Measurements from ENCODE around the gene CCDC34.

The CCDC34 gene

DNA sequence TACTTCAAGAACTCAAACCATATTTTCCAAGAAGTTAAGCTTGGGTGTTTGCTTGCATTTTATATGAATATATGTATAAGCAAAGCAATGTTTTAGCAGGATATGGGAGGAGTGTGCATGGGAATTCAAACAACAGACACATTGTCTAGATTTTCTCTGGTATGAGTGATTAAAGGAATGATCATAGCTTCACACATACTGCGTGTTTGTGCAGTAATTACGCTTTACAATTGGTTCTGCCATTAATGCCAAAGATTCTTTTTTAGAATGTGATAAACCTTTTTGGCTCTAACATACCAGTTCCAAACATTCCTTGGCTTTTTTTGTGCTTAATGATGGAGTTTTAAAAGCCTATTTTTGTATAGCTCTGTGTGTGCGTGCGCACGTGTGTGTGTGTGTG is 54.0 kb downstream of the CCDC34 start:
- Histone ChIP-seq H3K4me3 (no peak overlapping the region), H3K27ac (no peak overlapping the region)
- DNase-seq (ENCODE audit: low spot score): no peak
- TF ChIP-seq, protein P1, sequence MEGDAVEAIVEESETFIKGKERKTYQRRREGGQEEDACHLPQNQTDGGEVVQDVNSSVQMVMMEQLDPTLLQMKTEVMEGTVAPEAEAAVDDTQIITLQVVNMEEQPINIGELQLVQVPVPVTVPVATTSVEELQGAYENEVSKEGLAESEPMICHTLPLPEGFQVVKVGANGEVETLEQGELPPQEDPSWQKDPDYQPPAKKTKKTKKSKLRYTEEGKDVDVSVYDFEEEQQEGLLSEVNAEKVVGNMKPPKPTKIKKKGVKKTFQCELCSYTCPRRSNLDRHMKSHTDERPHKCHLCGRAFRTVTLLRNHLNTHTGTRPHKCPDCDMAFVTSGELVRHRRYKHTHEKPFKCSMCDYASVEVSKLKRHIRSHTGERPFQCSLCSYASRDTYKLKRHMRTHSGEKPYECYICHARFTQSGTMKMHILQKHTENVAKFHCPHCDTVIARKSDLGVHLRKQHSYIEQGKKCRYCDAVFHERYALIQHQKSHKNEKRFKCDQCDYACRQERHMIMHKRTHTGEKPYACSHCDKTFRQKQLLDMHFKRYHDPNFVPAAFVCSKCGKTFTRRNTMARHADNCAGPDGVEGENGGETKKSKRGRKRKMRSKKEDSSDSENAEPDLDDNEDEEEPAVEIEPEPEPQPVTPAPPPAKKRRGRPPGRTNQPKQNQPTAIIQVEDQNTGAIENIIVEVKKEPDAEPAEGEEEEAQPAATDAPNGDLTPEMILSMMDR (IDR thresholded peaks at IDR 0.05): no peak

DNA sequence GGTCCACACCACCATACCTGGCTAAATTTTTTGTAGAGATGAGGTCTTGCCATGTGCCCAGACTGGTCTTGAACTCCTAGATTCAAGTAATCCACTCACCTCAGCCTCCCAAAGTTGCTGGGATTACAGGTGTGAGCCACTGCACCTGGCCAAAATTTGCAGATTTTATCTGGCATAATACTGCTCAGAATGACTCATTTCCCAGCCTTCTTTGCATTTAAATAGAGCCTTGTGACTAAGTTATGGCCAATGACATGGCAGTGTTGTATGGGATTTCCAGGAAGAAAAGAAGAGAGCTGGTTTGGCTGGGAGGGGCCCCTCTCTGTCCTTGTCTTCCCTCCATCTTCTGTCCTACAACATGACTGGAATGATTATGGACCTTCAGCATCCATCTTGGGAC is 55.8 kb downstream of the CCDC34 start:
- H3K4me3 ChIP-seq: no peak overlapping the region
- DNase-seq (ENCODE audit: low spot score): no peak
- H3K27ac ChIP-seq: no peak overlapping the region
- TF ChIP-seq, protein P1 (IDR thresholded peaks at IDR 0.05): no peak

DNA sequence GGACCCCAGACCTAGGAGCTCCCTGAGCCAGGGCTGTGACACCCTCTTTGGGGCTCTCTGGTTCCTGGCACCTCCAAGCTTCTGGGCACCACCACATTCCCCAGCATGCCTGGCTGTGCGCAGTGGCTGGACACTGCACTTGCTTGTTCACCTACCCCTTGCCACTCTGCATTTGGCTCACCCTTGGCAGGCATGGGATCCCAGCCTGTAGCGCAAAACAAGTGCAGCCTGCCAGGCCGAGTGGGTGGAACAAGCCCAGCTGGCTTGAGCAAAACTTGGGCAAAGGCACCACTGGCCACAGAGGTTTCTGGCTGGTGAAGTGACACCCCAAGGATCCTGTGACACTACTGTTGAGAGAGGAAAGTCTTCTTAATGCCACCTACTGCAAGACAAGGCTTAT is 57.3 kb downstream of the CCDC34 start:
- no peak for DNase-seq (ENCODE audit: low spot score)
- TF ChIP-seq, protein P1 (IDR thresholded peaks at IDR 0.05): no peak
- Histone ChIP-seq H3K27ac (no peak overlapping the region), H3K4me3 (no peak overlapping the region)

GRCh38 chr11:27304514-27304913 is 58.5 kb downstream of the CCDC34 start:
- no peak overlapping the region for H3K4me3 ChIP-seq
- no peak for DNase-seq (ENCODE audit: low spot score)

GRCh38 chr11:27303903-27304302 is 59.1 kb downstream of the CCDC34 start:
- H3K4me3 ChIP-seq: no peak overlapping the region
- TF ChIP-seq, protein P1 (IDR thresholded peaks at IDR 0.05): no peak
- DNase-seq (ENCODE audit: low spot score): no peak
- no peak overlapping the region for H3K27ac ChIP-seq

More at GRCh38 chr11:27304514-27304913, 58.5 kb downstream of the CCDC34 start:
- no peak overlapping the region for H3K27ac ChIP-seq
- TF ChIP-seq, protein P1 (IDR thresholded peaks at IDR 0.05): no peak

DNA sequence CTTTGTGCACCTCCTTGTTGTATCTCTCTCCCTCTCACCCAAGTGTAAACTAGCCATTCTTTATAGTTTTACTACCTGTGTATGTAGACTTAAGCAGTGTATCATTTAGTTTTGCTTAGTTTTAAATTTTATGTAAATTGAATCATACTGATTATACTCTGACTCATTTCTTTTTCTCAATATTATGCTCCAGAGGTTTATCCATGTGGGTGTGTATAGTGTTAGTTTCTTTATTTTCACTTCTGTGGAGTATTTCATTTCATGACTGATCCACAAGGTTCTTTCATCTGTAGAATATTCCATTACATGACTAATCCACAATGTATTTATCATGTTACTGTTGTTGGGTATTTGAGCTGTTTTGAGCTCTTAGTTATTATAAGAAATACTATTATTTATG is 62.0 kb downstream of the CCDC34 start:
- no peak overlapping the region for H3K4me3 ChIP-seq
- DNase-seq (ENCODE audit: low spot score): no peak
- no peak overlapping the region for H3K27ac ChIP-seq
- TF ChIP-seq, protein P1 (IDR thresholded peaks at IDR 0.05): no peak

- DNase-seq (ENCODE audit: low spot score): no peak
- TF ChIP-seq, protein P1 (IDR thresholded peaks at IDR 0.05): no peak
- Histone ChIP-seq H3K27ac (no peak overlapping the region), H3K4me3 (no peak overlapping the region)
These were observed 65.4 kb downstream of the CCDC34 start for GRCh38 chr11:27297616-27298015.
